Glutamatergic neuron (in vitro differentiated cells): ENCODE results near the gene MPND. TPM values are rescaled to one million over a fixed set of nuclear protein-coding genes. Genes with fewer than 3 reads are reported as not detected.
A peak's percentile ranks its signal among the peaks of the same experiment; 100 is the strongest.

Source experiments
- DNase-seq: peaks from one replicate; pipeline ENCODE4 v3.0.0; 2022
- H3K27ac Mint-ChIP-seq: one replicate; pipeline ENCODE4 v1.8.0; 2020; ENCODE audit warnings: mild to moderate bottlenecking, mixed read lengths, inconsistent platforms; ENCODE audit not compliant: unreplicated experiment
- H3K27me3 Mint-ChIP-seq: one replicate; pipeline ENCODE4 v1.8.0; 2020; ENCODE audit warnings: mild to moderate bottlenecking, moderate library complexity, mixed read lengths, inconsistent platforms; ENCODE audit not compliant: unreplicated experiment
- H3K36me3 Mint-ChIP-seq: one replicate; pipeline ENCODE4 v1.8.0; 2020; ENCODE audit warnings: mild to moderate bottlenecking, mixed read lengths, inconsistent platforms; ENCODE audit not compliant: unreplicated experiment
- H3K4me1 Mint-ChIP-seq: one replicate; pipeline ENCODE4 v1.8.0; 2020; ENCODE audit warnings: mild to moderate bottlenecking, low read depth, mixed read lengths, inconsistent platforms; ENCODE audit not compliant: unreplicated experiment
- H3K4me3 Mint-ChIP-seq: one replicate; pipeline ENCODE4 v1.8.0; 2020; ENCODE audit warnings: mild to moderate bottlenecking, mixed read lengths, inconsistent platforms; ENCODE audit not compliant: unreplicated experiment
- H3K9me3 Mint-ChIP-seq: one replicate; pipeline ENCODE4 v1.8.0; 2020; ENCODE audit warnings: mild to moderate bottlenecking, moderate library complexity, mixed read lengths, inconsistent platforms; ENCODE audit not compliant: unreplicated experiment
- CTCF ChIP-seq: fragments of 200-600 bp; sonication (generic); IDR thresholded peaks from one replicate; pipeline ENCODE4 v1.5.0; 2021; ENCODE audit not compliant: partially characterized antibody, unreplicated experiment
- total RNA-seq: library from RNA; stranded (reverse); fragmentation: NEBNext Ultra II Directional; extraction: Animal tissue kit (Norgen Biotek cat#: 25700); gene quantifications from one replicate; pipeline ENCODE4 v1.2.1, GENCODE V29; 2021; ENCODE audit not compliant: unreplicated experiment

MPND gene
- total RNA-seq, 1 donor from 2014 or later = 56.7 TPM

GRCh38 chr19:4338441-4339355 is 4.7 kb upstream of the MPND start, which contains the start of gene STAP2:
STAP2 (minus strand) TSS chr19:4338827; CDS start chr19:4338753, 74 bp downstream.
- H3K36me3 Mint-ChIP-seq = no peaks in the 10 kb centered on the region
- peak within 1 kb of the TSS; percentile 94 for H3K27ac Mint-ChIP-seq
- peaks cover 9% of the 10 kb centered on the region for H3K4me1 Mint-ChIP-seq
- no peak for TF ChIP-seq CTCF
- peak within 1 kb of the TSS; percentile 85 for H3K4me3 Mint-ChIP-seq
- DNase-seq = no peak
- H3K27me3 Mint-ChIP-seq = peaks cover 14% of the 10 kb centered on the region
- H3K9me3 Mint-ChIP-seq = peaks cover 13% of the 10 kb centered on the region

GRCh38 chr19:4342314-4342614 is 1.1 kb upstream of the MPND start:
- peaks cover 14% of the 10 kb centered on the region for H3K27me3 Mint-ChIP-seq
- peaks cover 9% of the 10 kb centered on the region for H3K4me1 Mint-ChIP-seq
- H3K27ac Mint-ChIP-seq = peak overlapping the region; percentile 93
- peak; percentile 12 for TF ChIP-seq CTCF
- no peaks in the 10 kb centered on the region for H3K36me3 Mint-ChIP-seq
- peaks cover 9% of the 10 kb centered on the region for H3K9me3 Mint-ChIP-seq
- no peak for DNase-seq
- peak overlapping the region; percentile 87 for H3K4me3 Mint-ChIP-seq

- H3K36me3 Mint-ChIP-seq = no peaks in the 10 kb centered on the region
Observed at GRCh38 chr19:4342615-4343369, 570 bp upstream of the MPND start.

GRCh38 chr19:4345342-4346019 is 2.1 kb downstream of the MPND start:
- no peak for TF ChIP-seq CTCF
- peaks cover 8% of the 10 kb centered on the region for H3K27me3 Mint-ChIP-seq
- H3K9me3 Mint-ChIP-seq = peaks cover 6% of the 10 kb centered on the region
- DNase-seq = no peak
- H3K4me1 Mint-ChIP-seq = peaks cover 3% of the 10 kb centered on the region
- H3K36me3 Mint-ChIP-seq = no peaks in the 10 kb centered on the region
- no peak overlapping the region for H3K27ac Mint-ChIP-seq
- no peak overlapping the region for H3K4me3 Mint-ChIP-seq

More at GRCh38 chr19:4342615-4343369, 570 bp upstream of the MPND start:
- H3K27ac Mint-ChIP-seq = peak overlapping the region; percentile 93
- TF ChIP-seq CTCF = no peak
- peak overlapping the region; percentile 87 for H3K4me3 Mint-ChIP-seq
- H3K27me3 Mint-ChIP-seq = peaks cover 13% of the 10 kb centered on the region
- H3K4me1 Mint-ChIP-seq = peaks cover 8% of the 10 kb centered on the region
- H3K9me3 Mint-ChIP-seq = peaks cover 9% of the 10 kb centered on the region
- peak; percentile 95 for DNase-seq
